Ovary (tissue), 9 donors: ENCODE data around the gene LRRC14B. TPM values are rescaled to one million over a fixed set of nuclear protein-coding genes. Genes with fewer than 3 reads are reported as not detected.
"Not testable (repeated sequence)": the region's sequence is repeated elsewhere in the genome, so short reads cannot be mapped to it uniquely, and the experiment has no call there.

Experiments used
- DNase-seq, 5 donors: peaks; one replicate each; pipeline ENCODE4 v3.0.0-alpha.2; 2019 to 2020
- H3K27ac ChIP-seq, 2 donors: fragments of 200-600 bp; one replicate each; pipeline versions ENCODE4 v1.5.1 to v1.8.0; 2019 to 2022
- H3K27me3 ChIP-seq: fragments of 200-600 bp; one replicate; pipeline ENCODE4 v1.8.0; 2022
- H3K36me3 ChIP-seq: fragments of 200-600 bp; sonication (generic); one replicate; pipeline ENCODE4 v1.5.1; 2019
- H3K4me1 ChIP-seq: one replicate; pipeline ENCODE4 v1.8.1; 2013; ENCODE audit warnings: mild to moderate bottlenecking, moderate library complexity; ENCODE audit not compliant: insufficient read depth
- H3K4me3 ChIP-seq: fragments of 200-600 bp; sonication (generic); one replicate; pipeline ENCODE4 v1.5.1; 2017
- H3K9me3 ChIP-seq, 2 donors: fragments of 200-600 bp in 1 of 2; sonication (generic) in 1 of 2; one replicate each; pipeline versions ENCODE4 v1.5.1 to v1.8.1; 2013 to 2019; ENCODE audit warnings: mild to moderate bottlenecking in 1 of 2, moderate library complexity in 1 of 2
- EP300 ChIP-seq: sonication (generic); formaldehyde crosslinking; IDR thresholded peaks from one replicate; pipeline ENCODE4 v1.6.1; 2017; ENCODE audit warnings: antibody characterized with exemption
- POLR2A ChIP-seq: fragments of 450-650 bp; IDR thresholded peaks from one replicate; pipeline ENCODE4 v1.6.1; 2017; ENCODE audit warnings: antibody characterized with exemption, mild to moderate bottlenecking, moderate library complexity
- WGBS, 3 donors: extraction: QIAGEN DNeasy Blood & Tissue Kit in 1 of 3; methylation state at CpG; one replicate each; pipeline versions ENCODE4 v1.1.5 to v1.1.7; 2013 to 2017; 5-methylcytosine and 5-hydroxymethylcytosine counted together
- intact Hi-C, 4 donors: fragments of 100-400 bp; cut with DNase I; formaldehyde crosslinking; loops; one replicate each; pipeline versions ENCODE4 v1.11.0 to v1.15.1; 2022 to 2023
- polyA plus RNA-seq, 2 donors: library from polyadenylated mRNA; stranded (reverse); fragments of 200-250 nt in 1 of 2; fragments of 350-450 nt in 1 of 2; fragmentation: Illumina TruSeq in 1 of 2; extraction: RNeasy Lipid Tissue Mini Kit (QIAGEN cat#74804) in 1 of 2; gene quantifications; one replicate each; pipeline ENCODE4 v1.2.3, GENCODE V29; 2013 to 2014
- total RNA-seq, 7 donors: library from RNA; depleted of rRNA in 2 of 7; stranded (reverse); fragments of >200 nt in 2 of 7; fragmentation: NEBNext Ultra II Directional in 3 of 7; extraction: Animal tissue kit (Norgen Biotek cat#: 25700) in 3 of 7; gene quantifications; one replicate each; pipeline versions ENCODE4 v1.1.0 to v1.2.4, GENCODE V29; 2016 to 2023
- TF ChIP-seq, protein P1 (sequence below), 3 donors: fragments of 450-650 bp in 2 of 3; fragments of 200-600 bp in 1 of 3; IDR thresholded peaks; one replicate each; pipeline versions ENCODE4 v1.5.1 to v1.8.0; 2016 to 2022; ENCODE audit warnings: antibody characterized with exemption in 3 of 3, mild to moderate bottlenecking in 1 of 3
- donor health status: DM: no; HTN: no; CAD: no; lungs with moderate emphysema.
- donor health status: DM: no; HTN: no; CAD: no.
- donor health status: Bipolar disorder and iron deficiency.
- donor health status: DM: yes; HTN: yes; CAD: no.
- donor health status: DM: no; HTN: no; CAD: no.
- donor health status: DM: yes; HTN: yes; CAD: no.

The LRRC14B gene
- total and polyA plus RNA-seq, 9 donors, result 0.04 to 0.92 (median 0.38) TPM; not detected in 6

DNA sequence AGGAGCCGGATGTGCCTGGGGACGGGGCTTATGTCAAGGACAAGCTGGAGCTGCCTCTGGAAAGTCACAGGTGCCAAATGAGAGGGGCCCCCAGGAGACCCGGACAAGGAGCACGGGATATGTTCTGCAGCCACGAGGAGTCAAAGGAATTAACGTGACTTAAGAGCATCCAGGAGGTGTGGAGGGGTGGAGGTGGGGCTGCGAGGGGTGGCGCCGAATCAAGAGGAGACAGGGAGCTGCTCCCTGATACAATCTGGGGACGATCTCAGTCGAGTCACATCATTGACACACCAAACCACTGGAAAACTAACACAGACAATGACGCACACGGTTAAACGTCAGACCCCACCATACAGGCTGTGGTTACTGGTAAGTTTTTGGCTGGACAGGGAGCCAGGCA lies 16.3 kb downstream of the LRRC14B start:
- intact Hi-C loops, result no loop called here
- H3K27ac ChIP-seq, result no peak overlapping the region
- 80 to 85% (median 82%) methylated on average over 14 of the region's 14 CpGs for WGBS, 3 donors
- no peaks in the 10 kb centered on the region for H3K36me3 ChIP-seq
- peaks cover 3% of the 10 kb centered on the region for H3K4me1 ChIP-seq
- no peaks in the 10 kb centered on the region for H3K27me3 ChIP-seq
- no peak overlapping the region for H3K4me3 ChIP-seq
- no peak for TF ChIP-seq POLR2A
- TF ChIP-seq, protein P1, sequence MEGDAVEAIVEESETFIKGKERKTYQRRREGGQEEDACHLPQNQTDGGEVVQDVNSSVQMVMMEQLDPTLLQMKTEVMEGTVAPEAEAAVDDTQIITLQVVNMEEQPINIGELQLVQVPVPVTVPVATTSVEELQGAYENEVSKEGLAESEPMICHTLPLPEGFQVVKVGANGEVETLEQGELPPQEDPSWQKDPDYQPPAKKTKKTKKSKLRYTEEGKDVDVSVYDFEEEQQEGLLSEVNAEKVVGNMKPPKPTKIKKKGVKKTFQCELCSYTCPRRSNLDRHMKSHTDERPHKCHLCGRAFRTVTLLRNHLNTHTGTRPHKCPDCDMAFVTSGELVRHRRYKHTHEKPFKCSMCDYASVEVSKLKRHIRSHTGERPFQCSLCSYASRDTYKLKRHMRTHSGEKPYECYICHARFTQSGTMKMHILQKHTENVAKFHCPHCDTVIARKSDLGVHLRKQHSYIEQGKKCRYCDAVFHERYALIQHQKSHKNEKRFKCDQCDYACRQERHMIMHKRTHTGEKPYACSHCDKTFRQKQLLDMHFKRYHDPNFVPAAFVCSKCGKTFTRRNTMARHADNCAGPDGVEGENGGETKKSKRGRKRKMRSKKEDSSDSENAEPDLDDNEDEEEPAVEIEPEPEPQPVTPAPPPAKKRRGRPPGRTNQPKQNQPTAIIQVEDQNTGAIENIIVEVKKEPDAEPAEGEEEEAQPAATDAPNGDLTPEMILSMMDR (IDR thresholded peaks at IDR 0.05), result no peak
- TF ChIP-seq EP300, result no peak
- H3K9me3 ChIP-seq, result no peaks in the 10 kb centered on the region
- DNase-seq, result no peak

DNA sequence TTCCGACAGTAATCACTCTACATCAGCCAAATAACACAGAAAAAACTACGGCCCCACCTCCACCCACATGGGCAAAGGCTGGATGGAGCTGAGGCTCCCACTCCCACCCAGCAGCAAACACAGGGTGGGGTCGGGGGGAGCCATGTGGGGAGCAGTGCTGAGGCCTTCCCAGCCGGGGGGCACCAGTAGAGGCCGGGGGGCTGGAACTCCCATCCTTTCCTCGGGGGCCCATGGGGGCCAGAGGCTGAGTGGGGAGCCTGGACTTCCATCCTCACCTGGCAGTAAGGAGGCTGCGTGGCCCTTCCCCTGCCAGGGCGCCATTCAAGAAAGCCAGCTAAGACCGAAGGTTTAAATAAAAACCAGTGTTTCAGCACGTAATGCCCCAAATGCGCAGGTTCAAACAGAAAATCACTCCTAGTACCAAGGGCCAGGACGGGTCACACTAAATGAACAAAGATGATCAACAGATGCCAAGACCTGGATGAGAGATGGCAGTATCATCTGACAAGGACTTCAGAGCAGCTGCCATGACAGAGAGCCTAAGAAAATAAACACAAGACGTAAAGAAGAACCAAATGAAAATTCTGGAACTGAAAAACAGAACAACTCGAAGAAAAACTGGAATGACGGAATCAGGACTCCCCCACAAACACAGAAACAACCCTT lies 17.3 kb downstream of the LRRC14B start:
- Histone ChIP-seq H3K4me1 (peaks cover 3% of the 10 kb centered on the region), H3K27ac (no peak overlapping the region), H3K36me3 (no peaks in the 10 kb centered on the region), H3K27me3 (no peaks in the 10 kb centered on the region), H3K9me3 (no peaks in the 10 kb centered on the region), H3K4me3 (no peak overlapping the region)
- intact Hi-C loops, result no loop called here
- DNase-seq, result no peak
- TF ChIP-seq, protein P1 (IDR thresholded peaks at IDR 0.05), result no peak
- no peak for TF ChIP-seq POLR2A
- no peak for TF ChIP-seq EP300
- 79 to 87% (median 85%) methylated on average over 15 of the region's 15 CpGs for WGBS, 3 donors

DNA sequence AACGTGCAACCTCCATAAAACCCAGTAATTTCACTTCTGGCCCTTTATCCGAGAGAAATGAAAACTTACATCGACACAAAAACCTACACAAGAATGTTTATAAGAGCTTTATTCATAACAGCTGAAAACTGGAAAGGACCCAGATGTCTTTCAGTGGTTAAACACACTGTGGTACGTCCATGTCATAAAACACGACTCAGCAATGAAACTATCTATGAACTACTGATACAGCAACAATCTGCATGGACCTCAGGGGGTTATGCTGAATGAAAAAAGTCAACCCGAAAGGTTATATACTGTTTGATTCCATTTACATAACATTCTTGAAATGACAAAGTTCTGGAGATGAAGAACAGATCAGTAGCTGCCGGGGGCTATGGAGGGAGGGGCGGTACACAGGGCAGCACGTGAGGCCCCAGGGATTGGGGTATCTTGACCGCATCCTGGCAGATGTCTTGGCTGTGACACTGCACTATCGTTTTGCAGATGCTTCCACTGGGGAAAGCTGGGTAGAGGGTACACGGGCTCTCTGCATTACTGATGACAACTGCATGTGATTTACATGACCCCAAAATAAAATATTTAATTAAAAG lies 22.6 kb downstream of the LRRC14B start:
- Histone ChIP-seq H3K4me3 (no peak overlapping the region), H3K4me1 (peaks cover 1% of the 10 kb centered on the region), H3K27me3 (no peaks in the 10 kb centered on the region), H3K36me3 (no peaks in the 10 kb centered on the region), H3K27ac (no peak overlapping the region), H3K9me3 (no peaks in the 10 kb centered on the region)
- WGBS, 3 donors, result 90 to 93% (median 90%) methylated on average over 12 of the region's 12 CpGs
- TF ChIP-seq, protein P1 (IDR thresholded peaks at IDR 0.05), result no peak
- no peak for TF ChIP-seq EP300
- TF ChIP-seq POLR2A, result no peak
- DNase-seq, result no peak
- intact Hi-C loops, result no loop called here

DNA sequence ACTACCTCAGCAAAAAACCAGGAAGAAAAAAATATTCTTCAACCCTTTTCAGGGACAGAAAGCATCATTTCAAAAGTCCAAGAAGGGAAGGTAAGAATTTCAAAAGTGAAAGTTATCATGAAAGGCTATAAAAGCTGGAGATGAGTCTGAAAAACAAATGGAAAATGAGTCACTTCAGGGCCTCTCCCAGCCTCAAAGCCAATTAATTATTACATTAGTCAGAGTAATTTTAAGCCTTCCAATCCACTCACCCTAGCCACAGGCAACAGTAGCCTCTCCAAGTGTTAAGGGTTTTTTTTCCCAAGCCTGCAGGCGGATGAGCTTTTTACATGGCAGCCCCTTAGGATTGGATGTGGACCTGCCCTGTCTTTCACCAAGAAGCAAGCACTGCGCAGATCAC lies 24.0 kb downstream of the LRRC14B start:
- H3K36me3 ChIP-seq, DNase-seq, H3K27me3 ChIP-seq, H3K4me3 ChIP-seq, H3K27ac ChIP-seq, intact Hi-C loops, H3K9me3 ChIP-seq, H3K4me1 ChIP-seq: not testable (repeated sequence)
- WGBS, 3 donors, result 72 to 88% (median 85%) methylated on average over 2 of the region's 2 CpGs

DNA sequence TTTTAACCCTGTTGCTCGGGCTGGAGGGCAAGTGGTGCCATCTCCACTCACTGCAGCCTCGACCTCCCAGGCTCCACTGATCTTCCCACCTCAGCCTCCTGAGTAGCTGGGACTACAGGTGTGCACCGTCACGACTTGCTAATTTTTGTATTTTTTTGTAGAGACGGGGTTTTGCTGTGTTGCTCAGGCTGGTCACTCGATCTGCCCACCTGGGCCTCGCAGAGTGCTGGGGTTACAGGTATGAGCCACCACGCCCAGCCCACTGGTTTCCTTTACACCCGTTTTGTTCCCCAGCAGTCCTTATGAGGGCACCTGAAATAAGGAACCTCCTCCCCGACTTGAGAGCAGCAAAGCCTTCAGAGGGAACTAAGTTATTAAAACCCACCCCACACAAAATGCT lies 24.8 kb downstream of the LRRC14B start:
- H3K4me3 ChIP-seq, H3K36me3 ChIP-seq, DNase-seq, H3K4me1 ChIP-seq, intact Hi-C loops, H3K9me3 ChIP-seq, H3K27ac ChIP-seq, H3K27me3 ChIP-seq: not testable (repeated sequence)
- WGBS, 3 donors, result 88 to 93% (median 90%) methylated on average over 9 of the region's 10 CpGs
